Lower leg skin (tissue), 4 donors: ENCODE results near the gene NOD2. TPM values are rescaled to one million over a fixed set of nuclear protein-coding genes. Genes with fewer than 3 reads are reported as not detected.

ENCODE experiments used
- DNase-seq, 2 donors: peaks; one replicate each; pipeline ENCODE4 v3.0.0-alpha.2; 2019; ENCODE audit warnings: low spot score in 2 of 2
- H3K4me3 ChIP-seq: fragments of 200-600 bp; sonication (generic); 2 replicates; pipeline ENCODE4 v1.5.1; 2017; ENCODE audit warnings: mild to moderate bottlenecking, low read depth; ENCODE audit not compliant: poor library complexity, severe bottlenecking
- POLR2A ChIP-seq, 2 donors: fragments of 450-650 bp; IDR thresholded peaks; one replicate each; pipeline ENCODE4 v1.6.1; 2016 to 2017; ENCODE audit warnings: antibody characterized with exemption in 2 of 2, mild to moderate bottlenecking in 1 of 2, moderate library complexity in 1 of 2
- WGBS, 2 donors: methylation state at CpG; one replicate each; pipeline ENCODE4 v1.1.5; 2018; 5-methylcytosine and 5-hydroxymethylcytosine counted together
- intact Hi-C: fragments of 100-400 bp; cut with DNase I; formaldehyde crosslinking; loops from one replicate; pipeline ENCODE4 v1.15.0; 2023; ENCODE audit warnings: low total_unique reads
- total RNA-seq, 4 donors: library from RNA; depleted of rRNA; stranded (reverse); fragments of >200 nt; gene quantifications; one replicate each; pipeline ENCODE4 v1.1.0, GENCODE V29; 2016
- TF ChIP-seq, protein P1 (sequence below), 3 donors: fragments of 450-650 bp; IDR thresholded peaks; one replicate each; pipeline ENCODE4 v1.5.1; 2016; ENCODE audit warnings: antibody characterized with exemption in 3 of 3, mild to moderate bottlenecking in 3 of 3, moderate library complexity in 2 of 3

Gene NOD2
- total RNA-seq, 4 donors from 2014 or later, result 31.0 to 44.4 (median 35.4) TPM

DNA sequence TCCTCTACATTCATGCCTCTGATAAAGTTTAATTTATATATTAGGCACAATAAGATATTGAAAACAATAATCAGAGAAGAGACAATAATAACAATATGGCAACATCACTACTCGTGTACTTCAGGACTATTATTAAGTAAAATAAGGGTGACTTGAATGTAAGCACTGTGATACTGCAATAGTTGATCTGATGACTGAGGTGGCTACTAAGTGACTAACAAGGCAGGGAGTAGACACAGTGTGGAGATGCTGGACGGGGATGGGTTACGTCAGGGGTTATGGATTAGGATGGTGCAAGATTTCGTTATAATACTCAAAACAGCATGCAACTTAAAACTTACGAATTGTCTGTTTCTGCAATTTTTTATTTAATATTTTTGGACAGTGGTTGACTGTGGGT is 81.0 kb downstream of the NOD2 start:
- WGBS, 2 donors, result 95 to 97% methylated on average over 5 of the region's 5 CpGs
- TF ChIP-seq, protein P1, sequence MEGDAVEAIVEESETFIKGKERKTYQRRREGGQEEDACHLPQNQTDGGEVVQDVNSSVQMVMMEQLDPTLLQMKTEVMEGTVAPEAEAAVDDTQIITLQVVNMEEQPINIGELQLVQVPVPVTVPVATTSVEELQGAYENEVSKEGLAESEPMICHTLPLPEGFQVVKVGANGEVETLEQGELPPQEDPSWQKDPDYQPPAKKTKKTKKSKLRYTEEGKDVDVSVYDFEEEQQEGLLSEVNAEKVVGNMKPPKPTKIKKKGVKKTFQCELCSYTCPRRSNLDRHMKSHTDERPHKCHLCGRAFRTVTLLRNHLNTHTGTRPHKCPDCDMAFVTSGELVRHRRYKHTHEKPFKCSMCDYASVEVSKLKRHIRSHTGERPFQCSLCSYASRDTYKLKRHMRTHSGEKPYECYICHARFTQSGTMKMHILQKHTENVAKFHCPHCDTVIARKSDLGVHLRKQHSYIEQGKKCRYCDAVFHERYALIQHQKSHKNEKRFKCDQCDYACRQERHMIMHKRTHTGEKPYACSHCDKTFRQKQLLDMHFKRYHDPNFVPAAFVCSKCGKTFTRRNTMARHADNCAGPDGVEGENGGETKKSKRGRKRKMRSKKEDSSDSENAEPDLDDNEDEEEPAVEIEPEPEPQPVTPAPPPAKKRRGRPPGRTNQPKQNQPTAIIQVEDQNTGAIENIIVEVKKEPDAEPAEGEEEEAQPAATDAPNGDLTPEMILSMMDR (IDR thresholded peaks at IDR 0.05), result no peak
- TF ChIP-seq POLR2A (IDR thresholded peaks at IDR 0.05), result no peak
- intact Hi-C loops, result no loop called here
- DNase-seq, result no peak
- no peak overlapping the region for H3K4me3 ChIP-seq

DNA sequence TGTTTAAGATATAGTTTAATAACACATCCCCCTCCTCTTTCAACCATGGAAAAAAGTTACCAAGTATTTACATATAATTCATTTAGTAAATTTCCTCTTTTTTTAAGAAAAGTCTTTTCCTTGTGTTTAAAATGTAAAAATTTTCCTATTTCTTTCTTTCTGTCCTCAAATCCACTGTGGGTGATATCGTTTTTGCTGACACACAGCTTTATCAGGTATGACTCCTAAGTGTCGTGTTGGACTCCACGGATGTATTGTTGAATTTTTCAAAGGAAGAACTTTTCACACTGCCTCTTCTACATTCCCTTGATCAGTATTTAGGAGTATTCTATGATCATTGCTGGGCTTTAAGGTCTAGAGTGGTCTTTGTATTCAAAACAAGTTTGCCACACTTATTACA is 81.6 kb downstream of the NOD2 start:
- H3K4me3 ChIP-seq, result no peak overlapping the region
- WGBS, 2 donors, result 87 to 96% methylated on average over 3 of the region's 3 CpGs
- TF ChIP-seq, protein P1 (IDR thresholded peaks at IDR 0.05), result no peak
- no peak for TF ChIP-seq POLR2A (IDR thresholded peaks at IDR 0.05)
- intact Hi-C loops, result no loop called here
- DNase-seq, result no peak

DNA sequence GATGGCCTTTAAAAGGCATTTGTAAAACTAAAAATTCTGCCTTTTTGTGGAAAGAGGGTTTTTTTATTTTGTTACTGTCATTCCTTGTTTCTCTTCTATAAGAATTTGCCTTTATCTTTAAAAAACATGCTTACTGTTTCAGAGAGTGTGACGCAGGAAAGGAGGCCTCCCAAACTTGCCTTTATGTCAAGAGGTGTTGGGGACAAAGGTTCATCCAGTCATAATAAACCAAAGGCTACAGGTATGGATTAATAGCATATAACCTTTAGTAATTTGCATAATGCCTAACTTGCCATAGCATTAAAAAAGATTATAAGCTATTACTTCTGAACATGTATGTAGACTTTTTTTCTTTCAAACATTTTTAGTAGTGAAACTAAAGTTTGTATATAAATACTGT is 82.6 kb downstream of the NOD2 start:
- TF ChIP-seq, protein P1 (IDR thresholded peaks at IDR 0.05), result no peak
- TF ChIP-seq POLR2A (IDR thresholded peaks at IDR 0.05), result no peak
- intact Hi-C loops, result no loop called here
- 96 to 97% methylated on average over 1 of the region's 1 CpG for WGBS, 2 donors
- no peak overlapping the region for H3K4me3 ChIP-seq
- DNase-seq, result no peak

DNA sequence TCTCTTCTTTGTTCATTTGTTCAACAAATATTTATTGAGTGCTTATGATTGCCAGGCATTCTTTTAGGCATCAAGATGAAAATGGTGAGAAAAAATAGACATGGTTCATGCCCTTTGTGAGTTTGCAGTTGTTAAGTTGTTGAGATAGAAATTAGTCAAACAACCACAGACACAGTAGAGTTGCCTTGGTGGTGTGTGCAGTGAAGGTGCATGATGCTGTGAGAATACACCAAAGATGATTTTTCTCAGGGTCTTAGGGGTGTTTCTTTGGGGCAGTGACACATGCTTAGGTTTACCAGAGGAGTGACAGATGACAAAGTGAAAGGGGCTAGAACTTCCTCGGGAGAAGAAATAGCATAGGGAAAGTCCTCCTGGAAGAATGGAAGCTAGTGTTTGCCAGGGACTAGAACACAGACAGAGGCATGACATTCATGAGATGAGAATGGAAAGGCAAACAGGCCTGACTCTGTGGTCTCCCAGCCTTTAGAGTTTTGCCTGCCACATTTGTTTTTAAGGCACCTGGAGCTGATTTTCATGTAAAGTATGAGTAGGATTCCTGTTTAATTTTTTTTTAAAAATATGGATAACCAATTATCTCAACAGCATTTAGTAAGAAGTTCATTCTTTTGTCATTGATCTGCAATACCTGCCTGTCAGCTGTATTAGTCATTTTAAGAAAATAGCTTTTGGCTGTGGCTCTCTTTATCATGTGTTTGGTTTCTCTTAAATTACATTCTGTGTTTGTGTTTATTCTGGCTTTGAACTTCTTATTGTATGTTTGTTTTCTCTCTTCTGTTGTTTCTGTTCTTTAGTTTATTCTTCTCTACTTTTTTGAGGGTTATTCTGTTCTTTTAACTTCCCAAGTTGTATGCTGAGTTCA is 85.1 kb downstream of the NOD2 start:
- intact Hi-C loops, result no loop called here
- no peak for TF ChIP-seq POLR2A (IDR thresholded peaks at IDR 0.05)
- TF ChIP-seq, protein P1 (IDR thresholded peaks at IDR 0.05), result no peak
- no peak for DNase-seq
- 64 to 72% methylated on average over 1 of the region's 1 CpG for WGBS, 2 donors
- H3K4me3 ChIP-seq, result no peak overlapping the region

DNA sequence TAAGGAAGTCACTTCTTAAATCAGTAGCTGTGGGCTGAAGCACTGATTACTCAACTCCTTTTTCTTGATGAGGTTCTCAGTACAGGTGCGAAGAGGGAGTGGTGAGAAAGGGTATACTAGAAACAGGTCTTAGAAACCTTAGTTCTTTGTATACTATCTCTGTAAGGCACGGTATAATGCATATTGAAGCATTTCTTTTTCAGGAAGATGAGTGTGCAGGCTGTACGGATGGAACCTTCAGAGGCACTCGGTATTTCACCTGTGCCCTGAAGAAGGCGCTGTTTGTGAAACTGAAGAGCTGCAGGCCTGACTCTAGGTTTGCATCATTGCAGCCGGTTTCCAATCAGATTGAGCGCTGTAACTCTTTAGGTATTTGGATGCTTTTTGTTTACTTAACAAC is 87.6 kb downstream of the NOD2 start:
- H3K4me3 ChIP-seq, result no peak overlapping the region
- 88 to 90% methylated on average over 7 of the region's 7 CpGs for WGBS, 2 donors
- TF ChIP-seq, protein P1 (IDR thresholded peaks at IDR 0.05), result no peak
- TF ChIP-seq POLR2A (IDR thresholded peaks at IDR 0.05), result no peak
- intact Hi-C loops, result no loop called here
- DNase-seq, result no peak
